Psoas muscle (tissue), 8 donors: ENCODE results near the gene NDUFV2. TPM values are rescaled to one million over a fixed set of nuclear protein-coding genes. Genes with fewer than 3 reads are reported as not detected.

Experiments
- ATAC-seq, 4 donors: fragments of 200-7000 bp; cut with Tn5 transposase; one replicate each; pipeline ENCODE4 v1.9.1; 2020; ENCODE audit warnings: moderate library complexity in 3 of 4, mild to moderate bottlenecking in 2 of 4
- DNase-seq, 2 donors: peaks; one replicate each; pipeline ENCODE4 v3.0.0-alpha.2; 2020
- H3K27ac ChIP-seq: fragments of 200-600 bp; one replicate; pipeline ENCODE4 v1.8.0; 2022
- H3K27me3 ChIP-seq, 3 donors: fragments of 200-600 bp in 1 of 3; one replicate each; pipeline versions ENCODE4 v1.6.1 to v1.8.0; 2013 to 2022; ENCODE audit warnings: low read length in 2 of 3, mild to moderate bottlenecking in 2 of 3, moderate library complexity in 1 of 3; ENCODE audit not compliant: insufficient read depth in 3 of 3
- H3K36me3 ChIP-seq, 2 donors: fragments of 200-600 bp in 1 of 2; one replicate each; pipeline versions ENCODE4 v1.6.1 to v1.8.0; 2013 to 2022; ENCODE audit warnings: low read depth in 1 of 2, mild to moderate bottlenecking in 1 of 2, moderate library complexity in 1 of 2; ENCODE audit not compliant: insufficient read depth in 1 of 2
- H3K4me1 ChIP-seq: fragments of 200-600 bp; one replicate; pipeline ENCODE4 v1.8.0; 2022
- H3K4me3 ChIP-seq: fragments of 200-600 bp; one replicate; pipeline ENCODE4 v1.8.0; 2022; ENCODE audit warnings: mild to moderate bottlenecking
- H3K9me3 ChIP-seq: fragments of 200-600 bp; one replicate; pipeline ENCODE4 v1.8.0; 2022
- WGBS, 3 donors: extraction: QIAGEN DNeasy Blood & Tissue Kit; methylation state at CpG; one replicate each; pipeline versions ENCODE4 v1.1.6 to v1.1.7; 2013; 5-methylcytosine and 5-hydroxymethylcytosine counted together
- intact Hi-C, 2 donors: fragments of 100-400 bp; cut with DNase I; formaldehyde crosslinking; loops; one replicate each; pipeline versions ENCODE4 v1.11.0 to v1.14.2; 2022
- polyA plus RNA-seq, 3 donors: library from polyadenylated mRNA; stranded (reverse); fragments of 200-250 nt; gene quantifications; one replicate each; pipeline ENCODE4 v1.2.3, GENCODE V29; 2013
- total RNA-seq, 4 donors: library from RNA; stranded (reverse); fragmentation: NEBNext Ultra II Directional in 2 of 4; extraction: Animal tissue kit (Norgen Biotek cat#: 25700) in 2 of 4; gene quantifications; one replicate each; pipeline versions ENCODE4 v1.2.1 to v1.2.4, GENCODE V29; 2021 to 2023
- TF ChIP-seq, protein P1 (sequence below): fragments of 200-600 bp; IDR thresholded peaks from one replicate; pipeline ENCODE4 v1.8.0; 2022; ENCODE audit warnings: antibody characterized with exemption
- donor health status: healthy with polysubstance abuse.
- donor health status: DM: no; HTN: no; CAD: no; lungs with moderate emphysema.
- donor health status: Bipolar disorder and iron deficiency.
- donor health status: healthy.
- donor health status: DM: yes; HTN: yes; CAD: no.
- donor health status: DM: no; HTN: no; CAD: no.
- donor health status: DM: no; HTN: no; CAD: no.
- donor health status: DM: yes; HTN: yes; CAD: no.

Gene NDUFV2
- total and polyA plus RNA-seq, 7 donors, result 312 to 565 (median 451) TPM

DNA sequence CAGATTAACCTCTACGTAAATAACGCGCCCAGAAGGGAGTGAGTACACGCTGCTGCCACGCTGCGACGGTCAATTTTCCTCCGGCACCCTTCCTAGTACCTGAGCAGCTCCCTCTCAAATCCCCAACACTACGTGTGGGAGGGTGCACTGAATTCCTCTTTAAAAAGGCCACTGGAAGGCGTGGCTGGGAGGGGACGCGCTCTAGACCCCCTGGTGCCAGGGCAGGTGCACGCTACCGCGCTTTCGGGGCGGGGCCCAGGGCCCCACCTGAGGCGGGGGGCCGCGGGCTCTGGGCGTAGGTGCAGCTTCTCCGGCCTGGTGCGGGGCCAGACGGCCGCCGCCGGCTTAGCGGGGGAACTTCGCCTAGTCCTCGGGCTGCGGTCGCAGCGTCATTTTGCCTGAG is 33.4 kb downstream of the NDUFV2 start:
- no peak for DNase-seq
- intact Hi-C loops, result loop anchor here (2.0 kb wide), 1 partner anchor 33 kb away; the partner anchor contains the start of gene NDUFV2 (in 2 of the 2)
- peaks cover 44% of the 10 kb centered on the region for H3K4me1 ChIP-seq

DNA sequence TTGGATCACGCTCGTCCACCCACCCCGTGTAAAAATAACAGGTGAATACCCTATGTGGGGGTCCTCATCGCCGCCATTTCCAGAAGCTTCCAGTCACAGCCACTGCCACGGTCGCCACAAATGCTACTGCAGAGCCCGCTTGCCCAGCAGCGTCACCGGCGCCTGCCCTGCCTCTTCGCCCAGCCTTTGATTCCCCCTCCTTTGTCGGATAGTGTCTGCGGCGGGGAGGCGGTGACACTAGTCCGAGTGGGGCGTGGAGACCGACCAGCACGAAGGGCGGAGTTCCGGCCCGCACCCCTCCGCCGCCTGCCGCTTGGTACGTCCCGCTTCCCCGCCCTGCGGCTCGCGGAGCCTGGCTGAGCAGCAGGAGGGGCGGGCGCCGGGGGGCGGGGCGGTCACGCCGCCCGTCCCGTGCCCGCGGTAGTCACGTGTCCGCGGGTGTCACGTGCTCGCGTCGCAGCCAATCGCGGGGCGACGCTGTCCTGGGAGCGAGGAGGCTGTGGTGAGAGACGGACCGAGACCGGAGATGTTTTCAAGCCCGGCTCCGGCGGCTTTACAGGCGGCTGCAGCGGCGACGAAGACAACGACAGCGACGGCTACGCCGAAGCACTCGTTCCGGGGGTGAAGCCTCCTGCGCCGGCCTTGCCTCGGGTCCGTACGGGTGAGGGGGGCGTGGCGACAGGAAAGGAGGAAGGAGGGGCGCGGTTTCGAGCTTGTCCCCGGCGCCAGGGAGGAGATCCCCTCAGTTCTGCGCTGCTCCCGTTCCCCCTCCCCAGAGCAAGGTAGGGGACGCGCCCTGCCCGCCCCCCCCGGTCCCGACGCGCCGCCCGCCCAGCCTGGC is 34.0 kb downstream of the NDUFV2 start, which contains the start of gene ANKRD12:
Gene ANKRD12, plus strand, starts transcription at position 467 of the 841 bp plus-strand sequence. CDS start 45,652 bp downstream, outside the sequence.
- Histone ChIP-seq H3K36me3 (peaks cover 3 to 34% of the 10 kb centered on the region in 2 donors), H3K4me3 (peak within 1 kb of the TSS; percentile 88), H3K9me3 (no peaks in the 10 kb centered on the region), H3K27ac (peak within 1 kb of the TSS; percentile 99), H3K4me1 (peaks cover 45% of the 10 kb centered on the region), H3K27me3 (no peaks in the 10 kb centered on the region)
- WGBS, 3 donors, result 0 to 1% (median 0%) methylated on average over 38 to 95 of the region's 95 CpGs
- DNase-seq (peak; percentile 97 to 99), ATAC-seq (peak; percentile 91 to 96 (median 94))
- TF ChIP-seq, protein P1, sequence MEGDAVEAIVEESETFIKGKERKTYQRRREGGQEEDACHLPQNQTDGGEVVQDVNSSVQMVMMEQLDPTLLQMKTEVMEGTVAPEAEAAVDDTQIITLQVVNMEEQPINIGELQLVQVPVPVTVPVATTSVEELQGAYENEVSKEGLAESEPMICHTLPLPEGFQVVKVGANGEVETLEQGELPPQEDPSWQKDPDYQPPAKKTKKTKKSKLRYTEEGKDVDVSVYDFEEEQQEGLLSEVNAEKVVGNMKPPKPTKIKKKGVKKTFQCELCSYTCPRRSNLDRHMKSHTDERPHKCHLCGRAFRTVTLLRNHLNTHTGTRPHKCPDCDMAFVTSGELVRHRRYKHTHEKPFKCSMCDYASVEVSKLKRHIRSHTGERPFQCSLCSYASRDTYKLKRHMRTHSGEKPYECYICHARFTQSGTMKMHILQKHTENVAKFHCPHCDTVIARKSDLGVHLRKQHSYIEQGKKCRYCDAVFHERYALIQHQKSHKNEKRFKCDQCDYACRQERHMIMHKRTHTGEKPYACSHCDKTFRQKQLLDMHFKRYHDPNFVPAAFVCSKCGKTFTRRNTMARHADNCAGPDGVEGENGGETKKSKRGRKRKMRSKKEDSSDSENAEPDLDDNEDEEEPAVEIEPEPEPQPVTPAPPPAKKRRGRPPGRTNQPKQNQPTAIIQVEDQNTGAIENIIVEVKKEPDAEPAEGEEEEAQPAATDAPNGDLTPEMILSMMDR, result no peak
- intact Hi-C loops, result loop anchor here (2.0 kb wide), 1 partner anchor 34 kb away; the partner anchor contains the start of gene NDUFV2 (in 2 of the 2)

More for the DNA sequence above, 33.4 kb downstream of the NDUFV2 start:
- 0 to 1% (median 0%) methylated on average over 30 to 33 of the region's 33 CpGs for WGBS, 3 donors
- Histone ChIP-seq H3K27ac (peak overlapping the region; percentile 99), H3K27me3 (no peaks in the 10 kb centered on the region), H3K4me3 (peak overlapping the region; percentile 88), H3K9me3 (no peaks in the 10 kb centered on the region), H3K36me3 (peaks cover 3 to 39% of the 10 kb centered on the region in 2 donors)
- ATAC-seq, result peak; percentile 24 to 48 (median 28)
- TF ChIP-seq, protein P1, result no peak

DNA sequence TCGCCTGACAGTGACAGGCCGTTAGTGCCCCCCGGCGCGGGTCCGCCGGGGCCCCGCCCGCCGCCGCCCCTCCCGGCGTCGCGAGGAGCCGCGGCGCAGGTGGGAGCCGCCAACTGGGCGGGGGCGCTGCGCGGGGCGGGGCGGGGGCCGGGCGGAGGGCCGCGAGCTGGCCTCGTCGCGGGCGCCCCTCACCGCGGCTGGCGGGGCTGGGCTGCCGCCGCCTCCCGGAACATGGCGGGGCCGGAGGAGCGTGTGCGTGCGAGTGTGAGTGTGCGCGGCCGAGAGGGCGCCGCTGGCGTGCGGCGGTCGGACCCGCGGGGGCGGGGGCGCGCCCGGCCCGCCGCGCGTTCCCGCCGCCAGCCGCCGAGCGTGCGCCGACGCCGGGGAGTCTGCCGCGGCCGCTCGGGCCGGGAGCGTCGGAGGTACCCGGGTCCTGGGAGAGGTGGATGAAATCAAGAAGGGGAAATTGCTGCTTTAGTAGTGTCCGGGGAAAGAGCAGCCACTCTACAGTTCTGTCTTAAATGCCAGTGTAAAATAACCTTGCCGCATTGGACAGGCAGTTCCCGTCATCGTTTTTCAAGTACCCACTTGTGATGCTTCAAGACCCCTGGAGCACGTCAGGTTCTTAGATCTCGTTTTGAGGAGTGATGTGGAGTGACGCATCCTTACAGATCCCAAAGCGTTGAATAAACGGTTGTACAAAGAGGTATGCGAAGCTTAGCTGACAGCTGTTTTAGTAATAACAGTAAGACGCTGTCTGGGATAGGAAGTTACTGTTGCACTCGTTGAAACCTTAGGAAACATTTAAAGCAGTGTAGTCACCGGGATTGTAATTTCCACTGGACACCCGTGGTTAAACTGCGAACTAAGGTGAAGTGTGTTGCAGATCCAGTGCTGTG is 34.9 kb downstream of the NDUFV2 start:
- TF ChIP-seq, protein P1, result no peak
- H3K4me3 ChIP-seq, result peak overlapping the region; percentile 88
- H3K9me3 ChIP-seq, result no peaks in the 10 kb centered on the region
- DNase-seq, result peak; percentile 71 to 84
- H3K27ac ChIP-seq, result peak overlapping the region; percentile 99
- 0% methylated on average over 47 to 95 of the region's 95 CpGs for WGBS, 3 donors
- H3K27me3 ChIP-seq, result no peaks in the 10 kb centered on the region
- H3K4me1 ChIP-seq, result peaks cover 54% of the 10 kb centered on the region
- H3K36me3 ChIP-seq, result peaks cover 2 to 25% of the 10 kb centered on the region in 2 donors
- peak; percentile 38 to 44 (median 40) for ATAC-seq
- intact Hi-C loops, result loop anchor here (2.0 kb wide), 1 partner anchor 35 kb away; the partner anchor contains the start of gene NDUFV2 (in 2 of the 2)

DNA sequence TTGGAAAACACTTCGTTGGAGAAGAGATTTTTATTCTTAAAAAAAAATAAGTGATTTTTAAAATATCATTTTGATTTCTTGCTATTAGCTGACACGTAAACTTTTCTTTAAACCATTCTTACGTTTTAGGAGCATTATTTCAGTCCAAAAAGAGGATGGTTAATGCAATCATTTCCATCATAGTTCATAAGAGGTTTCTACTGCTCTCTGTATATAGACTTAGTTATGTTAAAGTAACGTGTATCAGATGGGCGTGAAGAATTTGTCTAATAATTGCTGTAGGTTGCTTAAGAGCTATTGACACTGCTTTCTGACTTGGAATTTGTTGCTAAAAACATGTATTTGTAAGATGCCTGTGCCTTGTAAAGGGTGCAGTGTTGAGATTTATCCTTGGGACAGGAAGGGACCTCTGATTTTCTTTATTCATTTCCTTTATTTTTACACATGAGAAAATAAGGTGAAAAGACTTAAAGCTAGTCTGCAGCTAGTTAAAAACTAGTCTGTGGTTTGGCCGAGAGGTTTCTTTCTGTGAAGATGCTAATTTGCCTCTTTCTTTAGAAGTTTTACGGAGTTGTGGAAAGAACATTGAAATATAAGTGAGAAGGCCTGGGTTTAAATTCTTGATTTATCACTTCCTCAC is 37.0 kb downstream of the NDUFV2 start:
- peaks cover 0 to 8% of the 10 kb centered on the region in 2 donors for H3K36me3 ChIP-seq
- peaks cover 65% of the 10 kb centered on the region for H3K4me1 ChIP-seq
- no peaks in the 10 kb centered on the region for H3K9me3 ChIP-seq
- peak overlapping the region; percentile 88 for H3K4me3 ChIP-seq
- H3K27ac ChIP-seq, result peak overlapping the region; percentile 99
- TF ChIP-seq, protein P1, result no peak
- DNase-seq, result no peak
- intact Hi-C loops, result no loop called here
- WGBS, 3 donors, result 47 to 62% (median 47%) methylated on average over 7 of the region's 7 CpGs
- no peaks in the 10 kb centered on the region for H3K27me3 ChIP-seq
- ATAC-seq, result no peak
